ENCODE results near the gene DIS3L2.
"Not testable (repeated sequence)": the region's sequence is repeated elsewhere in the genome, so short reads cannot be mapped to it uniquely, and the experiment has no call there.

DIS3L2 gene

DNA sequence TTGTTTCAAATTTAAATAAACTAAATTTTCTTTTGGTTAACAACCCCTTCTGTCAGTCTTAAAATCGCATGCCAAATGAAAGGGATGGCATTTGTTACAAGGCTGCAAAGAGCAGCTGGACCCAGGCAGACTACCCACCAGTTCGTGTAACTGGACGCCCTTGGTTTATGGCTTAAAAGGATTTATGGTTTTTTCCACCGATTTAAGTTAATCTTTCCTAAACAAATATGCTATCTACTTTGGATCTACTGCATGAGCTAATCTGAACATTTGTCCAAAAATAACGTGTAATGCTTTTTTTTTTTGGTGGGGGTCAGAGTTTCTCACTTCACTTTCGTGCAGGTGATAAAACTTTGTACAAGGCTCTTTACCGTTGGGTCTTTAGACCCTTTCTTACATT lies 62.9 kb downstream of the DIS3L2 start:
- no peak for DNase-seq

DNA sequence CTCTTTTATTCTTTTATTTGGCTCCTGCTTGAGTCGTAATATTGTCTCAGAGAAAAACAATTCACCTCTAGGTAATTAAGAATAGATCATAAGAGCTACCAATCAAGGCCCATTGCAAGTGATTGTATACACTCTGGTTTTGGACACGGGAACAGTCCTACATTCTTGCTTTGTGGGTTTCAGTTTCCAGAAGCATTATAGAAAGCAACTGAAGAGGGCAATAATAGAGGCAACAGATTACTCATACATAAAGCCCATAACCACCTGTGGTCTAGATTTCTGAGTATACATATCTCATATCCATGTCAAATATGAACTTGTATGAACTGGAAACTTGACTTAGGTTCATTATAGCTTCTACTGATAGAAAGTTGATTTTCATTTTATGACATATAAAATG lies 65.4 kb downstream of the DIS3L2 start:
- DNase-seq, result no peak
- TF ChIP-seq POLR2A (IDR thresholded peaks at IDR 0.05; ENCODE audit: low read length), result no peak
- no peak for TF ChIP-seq GATA1 (IDR thresholded peaks at IDR 0.05; ENCODE audit: low read depth, low read length)

More for the DNA sequence above, 62.9 kb downstream of the DIS3L2 start:
- TF ChIP-seq GATA1 (IDR thresholded peaks at IDR 0.05; ENCODE audit: low read depth, low read length), result no peak
- no peak for TF ChIP-seq POLR2A (IDR thresholded peaks at IDR 0.05; ENCODE audit: low read length)

DNA sequence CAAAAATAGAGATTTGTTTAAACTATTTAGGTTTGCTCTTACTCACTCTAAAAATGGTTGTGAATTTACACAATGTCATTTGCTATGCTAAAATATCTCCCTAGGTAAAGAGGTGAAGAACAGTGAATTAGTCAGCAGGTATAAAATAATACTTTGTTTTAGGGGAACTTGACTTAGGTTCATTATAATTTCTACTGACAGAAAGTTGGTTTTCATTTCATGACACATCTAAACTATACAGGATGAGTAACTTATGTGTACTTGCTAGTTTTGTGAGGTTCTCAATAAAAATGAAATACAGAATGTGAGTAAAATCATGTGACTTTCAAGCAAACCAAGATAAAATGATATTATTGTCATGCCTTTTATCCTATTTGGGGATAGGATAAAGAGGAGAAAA lies 66.0 kb downstream of the DIS3L2 start:
- TF ChIP-seq POLR2A (IDR thresholded peaks at IDR 0.05; ENCODE audit: low read length) (no peak), GATA1 (IDR thresholded peaks at IDR 0.05; ENCODE audit: low read depth, low read length) (no peak)
- no peak for DNase-seq

DNA sequence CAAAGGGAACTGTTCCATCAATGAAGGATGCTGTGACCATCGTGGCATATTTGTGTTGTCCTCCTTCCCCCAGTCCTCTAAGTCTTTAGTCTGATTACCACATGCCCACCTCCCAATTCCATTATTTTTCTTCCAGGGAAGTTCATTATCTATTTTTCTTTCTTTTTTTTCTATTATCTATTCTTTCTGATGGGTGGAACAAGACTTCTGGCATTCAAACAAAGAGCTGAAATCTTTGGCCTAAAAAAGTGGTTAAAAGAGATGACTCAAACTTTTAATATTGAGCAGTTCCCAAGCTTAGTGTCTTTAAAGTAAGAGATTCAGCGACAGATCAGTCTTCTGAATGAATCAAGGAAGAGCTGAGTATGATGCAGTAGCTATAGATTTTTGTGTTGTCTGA lies 66.6 kb downstream of the DIS3L2 start:
- TF ChIP-seq GATA1 (IDR thresholded peaks at IDR 0.05; ENCODE audit: low read depth, low read length) (no peak), POLR2A (IDR thresholded peaks at IDR 0.05; ENCODE audit: low read length) (no peak)
- DNase-seq, result no peak

DNA sequence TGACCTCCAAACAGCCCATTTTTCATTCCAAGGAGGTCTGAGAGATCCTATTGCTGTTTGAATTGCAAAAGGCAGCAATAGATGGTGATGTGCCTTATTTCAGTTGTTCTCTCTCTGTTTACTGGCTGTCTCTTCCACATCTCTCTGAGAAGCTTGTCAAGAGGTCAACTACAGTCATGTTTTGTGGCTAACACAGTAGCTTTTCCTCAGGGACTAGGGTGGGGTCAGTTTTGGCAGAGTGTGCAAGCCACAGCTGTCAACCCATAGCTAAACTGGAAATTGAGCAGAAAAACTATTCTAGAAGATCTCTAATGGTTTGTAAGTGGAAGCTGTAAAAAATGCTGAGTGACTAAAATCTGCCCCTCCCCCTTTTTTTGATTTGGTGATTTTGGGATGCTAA lies 67.1 kb downstream of the DIS3L2 start:
- no peak for TF ChIP-seq POLR2A (IDR thresholded peaks at IDR 0.05; ENCODE audit: low read length)
- TF ChIP-seq GATA1 (IDR thresholded peaks at IDR 0.05; ENCODE audit: low read depth, low read length), result no peak
- DNase-seq, result no peak

DNA sequence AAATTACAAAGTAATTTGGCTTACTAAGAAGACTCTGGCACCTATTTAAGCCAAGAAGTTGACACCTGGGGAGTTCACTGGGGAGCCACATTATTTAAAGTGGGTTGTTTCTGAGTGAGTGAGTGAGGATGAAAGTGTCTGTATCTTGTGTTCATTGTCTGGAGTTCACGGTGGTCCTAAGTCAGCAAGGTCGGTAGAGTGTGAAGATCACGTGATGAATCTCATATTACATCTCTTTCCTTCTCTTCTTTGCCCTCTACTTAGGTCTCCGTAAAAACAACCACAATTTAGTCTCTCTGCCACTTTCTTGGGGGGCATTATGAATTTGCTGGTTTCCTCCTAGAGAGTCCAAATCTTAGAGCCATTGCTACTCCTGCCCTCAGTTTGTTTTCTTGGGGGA lies 67.8 kb downstream of the DIS3L2 start:
- TF ChIP-seq GATA1 (IDR thresholded peaks at IDR 0.05; ENCODE audit: low read depth, low read length), result no peak
- TF ChIP-seq POLR2A (IDR thresholded peaks at IDR 0.05; ENCODE audit: low read length), result no peak

DNA sequence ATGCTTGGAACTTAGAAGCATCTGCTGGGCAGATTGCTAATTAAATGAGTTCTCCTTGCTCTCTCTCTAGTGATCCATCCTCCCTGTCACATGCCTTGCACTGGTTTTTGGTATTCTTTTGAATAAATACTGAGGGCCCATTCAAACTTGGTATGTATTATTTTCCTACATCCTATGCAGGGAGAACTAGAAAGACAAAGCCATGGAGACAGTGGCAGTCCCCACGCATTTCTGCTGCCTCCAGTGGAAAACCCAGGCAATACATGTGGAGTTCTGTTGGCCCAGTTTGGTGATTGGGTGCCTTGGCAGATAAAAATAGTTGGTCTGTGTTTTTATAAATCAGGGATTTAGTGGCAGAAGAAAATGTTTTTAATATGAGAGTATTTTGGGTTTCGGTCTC lies 68.7 kb downstream of the DIS3L2 start:
- DNase-seq, result no peak
- no peak for TF ChIP-seq GATA1 (IDR thresholded peaks at IDR 0.05; ENCODE audit: low read depth, low read length)
- TF ChIP-seq POLR2A (IDR thresholded peaks at IDR 0.05; ENCODE audit: low read length), result no peak

More for the DNA sequence above, 67.8 kb downstream of the DIS3L2 start:
- no peak for DNase-seq

DNA sequence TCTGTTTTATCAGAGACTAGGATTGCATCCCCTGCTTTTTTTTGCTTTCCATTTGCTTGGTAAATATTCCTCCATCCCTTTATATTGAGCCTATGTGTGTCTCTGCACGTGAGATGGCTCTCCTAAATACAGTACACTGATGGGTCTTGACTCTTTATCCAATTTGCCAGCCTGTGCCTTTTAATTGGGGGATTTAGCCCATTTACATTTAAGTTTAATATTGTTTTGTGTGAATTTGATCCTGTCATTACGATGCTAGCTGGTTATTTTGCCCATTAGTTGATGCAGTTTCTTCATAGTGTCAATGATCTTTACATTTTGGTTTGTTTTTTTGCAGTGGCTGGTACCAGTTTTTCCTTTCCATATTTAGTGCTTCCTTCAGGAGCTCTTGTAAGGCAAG lies 73.8 kb downstream of the DIS3L2 start:
- DNase-seq, result not testable (repeated sequence)

DNA sequence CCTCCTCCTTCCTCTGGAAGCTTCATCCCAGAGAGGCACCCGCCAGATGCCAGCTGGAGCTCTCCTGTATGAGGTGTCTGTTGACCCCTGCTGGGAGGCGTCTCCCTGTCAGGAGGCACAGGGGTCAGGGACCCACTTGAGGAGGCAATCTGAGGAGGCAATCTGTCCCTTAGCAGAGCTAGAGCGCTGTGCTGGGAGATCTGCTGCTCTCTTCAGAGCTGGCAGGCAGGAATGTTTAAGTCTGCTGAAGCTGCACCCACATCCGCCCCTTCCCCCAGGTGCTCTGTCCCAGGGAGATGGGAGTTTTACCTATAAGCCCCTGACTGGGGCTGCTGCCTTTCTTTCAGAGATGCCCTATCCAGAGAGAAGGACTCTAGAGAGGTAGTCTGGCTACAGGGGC lies 75.4 kb downstream of the DIS3L2 start:
- not testable (repeated sequence) for DNase-seq

DNA sequence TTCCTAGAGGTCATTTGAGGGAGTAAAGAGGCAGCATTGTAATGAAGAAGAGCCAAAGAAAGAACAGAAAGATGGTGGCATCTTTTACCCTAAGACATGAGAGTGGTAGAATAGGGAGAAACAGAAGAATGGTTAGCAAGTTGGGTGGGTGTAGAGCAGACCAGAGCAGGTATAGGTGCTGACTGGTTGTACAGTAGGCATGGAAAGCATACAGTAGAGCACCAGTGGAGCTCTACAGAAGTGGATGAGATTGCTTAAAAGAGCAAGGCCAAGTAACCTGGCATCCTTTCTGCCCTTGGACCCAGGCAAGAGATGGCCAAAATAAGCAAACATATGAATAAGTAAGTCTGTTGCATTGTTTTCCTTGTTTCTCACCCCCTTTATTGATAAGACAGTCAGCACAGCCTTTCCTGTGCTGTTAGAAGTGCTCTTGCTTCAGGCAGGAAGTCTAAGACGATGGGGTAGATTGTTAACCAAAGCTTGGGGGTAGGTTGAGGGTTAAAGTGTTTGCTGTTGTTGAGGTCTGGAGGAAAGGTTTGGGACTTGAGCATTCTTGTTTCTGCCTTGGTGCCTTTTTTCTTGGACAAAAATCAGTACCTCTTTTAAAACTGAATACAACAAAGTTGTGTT lies 76.9 kb downstream of the DIS3L2 start:
- TF ChIP-seq POLR2A (IDR thresholded peaks at IDR 0.05; ENCODE audit: low read length), result no peak
- no peak for TF ChIP-seq GATA1 (IDR thresholded peaks at IDR 0.05; ENCODE audit: low read depth, low read length)
- DNase-seq, result no peak

DNA sequence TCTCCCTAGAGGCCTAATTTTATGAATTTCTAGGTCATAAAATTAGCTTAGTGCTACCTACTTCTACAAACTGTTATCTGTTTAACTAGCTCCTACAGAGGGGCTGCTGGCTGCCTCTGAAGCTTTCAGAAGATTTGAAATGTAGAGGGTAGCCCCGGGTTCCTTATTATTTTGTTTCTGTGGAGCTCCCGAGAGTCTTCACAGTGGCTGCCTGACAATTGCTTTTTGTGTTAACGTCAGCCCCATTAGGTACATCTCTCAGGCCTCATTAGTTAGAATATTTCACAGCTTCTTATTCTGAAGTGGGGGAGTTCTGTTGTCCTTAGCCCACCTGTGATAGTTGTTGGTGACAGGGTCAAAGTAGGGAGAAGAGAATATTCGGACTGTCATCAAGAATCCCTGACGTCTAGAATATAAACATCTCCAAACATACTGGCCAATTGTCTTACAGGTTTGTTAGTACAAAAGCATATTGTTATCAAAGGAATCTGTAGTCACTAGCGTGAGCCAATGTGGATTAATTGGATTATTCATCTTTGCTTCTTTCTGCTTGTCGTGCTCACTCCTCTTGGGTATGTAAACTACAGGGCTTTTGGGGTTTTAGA lies 77.5 kb downstream of the DIS3L2 start:
- TF ChIP-seq POLR2A (IDR thresholded peaks at IDR 0.05; ENCODE audit: low read length) (no peak), GATA1 (IDR thresholded peaks at IDR 0.05; ENCODE audit: low read depth, low read length) (no peak)
- DNase-seq, result no peak

DNA sequence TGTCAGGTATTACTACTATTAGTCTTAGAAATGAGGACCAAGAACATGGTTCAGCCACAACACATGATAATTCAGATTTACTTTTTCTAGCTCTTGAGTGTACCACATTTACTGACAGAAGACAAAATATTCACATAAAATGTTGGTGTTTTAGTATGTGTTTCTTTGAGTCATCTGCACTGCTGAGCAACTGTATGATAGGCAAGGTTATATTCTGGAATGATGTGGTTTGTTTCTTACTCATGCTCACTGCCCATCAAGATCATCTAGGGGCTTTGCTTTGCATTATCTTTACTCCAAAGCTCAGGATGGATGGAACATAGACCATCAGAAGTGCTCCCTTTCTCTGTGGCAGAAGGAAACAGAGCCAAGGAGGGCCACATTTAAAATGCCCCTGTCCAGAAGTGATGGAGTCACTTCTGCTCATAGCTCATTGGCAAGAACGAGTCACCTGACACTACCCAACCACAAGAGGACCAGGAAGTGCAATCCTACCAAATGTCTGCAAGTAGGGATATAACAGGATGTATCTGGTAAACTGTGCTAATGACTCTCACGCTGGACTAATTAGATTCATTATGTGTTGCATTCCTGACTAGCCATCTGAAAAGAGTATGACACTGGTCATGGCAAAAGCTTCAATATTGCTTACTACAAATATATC lies 81.5 kb downstream of the DIS3L2 start:
- no peak for DNase-seq
- TF ChIP-seq POLR2A (IDR thresholded peaks at IDR 0.05; ENCODE audit: low read length) (no peak), GATA1 (IDR thresholded peaks at IDR 0.05; ENCODE audit: low read depth, low read length) (no peak)

DNA sequence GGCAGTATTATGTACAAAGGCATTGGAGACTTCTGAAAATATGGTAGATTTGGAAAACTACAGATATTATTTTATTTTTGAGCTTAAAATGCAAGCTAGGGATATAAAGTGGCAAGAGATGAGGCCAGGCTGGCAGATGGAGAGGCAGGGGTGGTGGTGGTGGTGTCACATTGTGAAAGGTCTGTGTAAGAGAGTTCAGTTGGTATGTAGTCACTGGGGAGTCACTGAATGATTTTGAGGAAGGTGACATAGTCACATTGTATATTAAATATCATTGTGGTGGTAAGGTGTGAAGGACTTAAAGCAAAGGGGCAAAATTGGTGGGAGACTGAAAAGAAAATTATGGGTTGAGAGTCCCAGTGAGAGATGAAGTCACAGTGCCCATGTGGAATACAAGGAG lies 82.5 kb downstream of the DIS3L2 start:
- DNase-seq, result no peak
- no peak for TF ChIP-seq GATA1 (IDR thresholded peaks at IDR 0.05; ENCODE audit: low read depth, low read length)
- no peak for TF ChIP-seq POLR2A (IDR thresholded peaks at IDR 0.05; ENCODE audit: low read length)

DNA sequence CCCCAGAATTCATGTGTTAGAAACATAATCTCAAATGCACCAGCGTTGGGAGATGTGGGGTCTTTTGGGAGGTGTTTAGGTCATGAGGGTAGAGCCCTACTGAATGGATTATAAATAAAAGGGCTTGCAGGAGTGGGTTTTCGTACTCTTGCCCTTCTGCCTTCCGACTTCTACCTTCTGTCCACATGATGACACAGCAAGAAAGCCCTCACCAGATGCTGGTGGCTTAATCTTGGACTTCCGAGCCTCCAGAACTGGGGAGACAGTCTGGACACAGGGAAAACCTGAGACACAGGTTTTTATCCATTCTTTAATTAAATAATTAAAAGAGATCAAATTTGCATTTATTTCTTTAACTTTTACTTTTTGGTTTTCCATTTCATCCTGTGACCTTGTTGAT lies 87.8 kb downstream of the DIS3L2 start:
- TF ChIP-seq GATA1 (IDR thresholded peaks at IDR 0.05; ENCODE audit: low read depth, low read length) (no peak), POLR2A (IDR thresholded peaks at IDR 0.05; ENCODE audit: low read length) (no peak)

DNA sequence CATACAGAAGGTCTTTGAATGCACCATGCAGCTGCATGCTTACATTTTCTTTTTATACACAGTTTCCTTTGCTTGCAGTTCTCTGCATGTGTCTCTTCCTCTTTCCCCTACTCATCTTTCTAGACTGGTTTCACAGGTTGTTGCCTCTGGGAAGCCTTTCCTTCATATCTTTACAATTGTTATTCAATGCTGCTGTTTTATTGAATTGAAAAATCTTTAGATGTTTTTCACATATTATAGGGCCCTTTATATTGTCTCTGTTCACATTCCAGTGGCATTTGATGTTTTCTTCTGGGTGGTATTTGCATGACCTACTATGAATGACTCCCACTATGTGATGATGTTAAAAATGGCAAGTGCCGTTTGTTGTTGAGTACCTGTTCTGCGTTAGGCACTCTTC lies 91.1 kb downstream of the DIS3L2 start:
- DNase-seq, result no peak
- TF ChIP-seq GATA1 (IDR thresholded peaks at IDR 0.05; ENCODE audit: low read depth, low read length) (no peak), POLR2A (IDR thresholded peaks at IDR 0.05; ENCODE audit: low read length) (no peak)

More for the DNA sequence above, 87.8 kb downstream of the DIS3L2 start:
- no peak for DNase-seq

Data from erythroblast (primary cell).